GM21737 (cell line): ENCODE measurements around the gene EIF4E2.

Source experiments
- ATAC-seq: cut with Tn5 transposase; IDR thresholded peaks from one replicate; pipeline ENCODE4 v1.9.1; 2021; ENCODE audit warnings: mild to moderate bottlenecking, moderate library complexity; ENCODE audit not compliant: unreplicated experiment

The EIF4E2 gene

GRCh38 chr2:232537079-232537478, 13.4 kb upstream of the EIF4E2 start:
- no peak for ATAC-seq

- no peak for ATAC-seq
Observed at GRCh38 chr2:232537499-232537898, 13.0 kb upstream of the EIF4E2 start.

- ATAC-seq = no peak
Observed at GRCh38 chr2:232538671-232539070, 11.8 kb upstream of the EIF4E2 start.

- ATAC-seq = no peak
Observed at GRCh38 chr2:232539298-232540231, 10.9 kb upstream of the EIF4E2 start, which contains the start of gene CHRNG. TSS of gene CHRNG (plus strand) at chr2:232539692. CDS start at chr2:232539748, 56 bp downstream.

GRCh38 chr2:232540441-232541041, 9.9 kb upstream of the EIF4E2 start:
- no peak for ATAC-seq

DNA sequence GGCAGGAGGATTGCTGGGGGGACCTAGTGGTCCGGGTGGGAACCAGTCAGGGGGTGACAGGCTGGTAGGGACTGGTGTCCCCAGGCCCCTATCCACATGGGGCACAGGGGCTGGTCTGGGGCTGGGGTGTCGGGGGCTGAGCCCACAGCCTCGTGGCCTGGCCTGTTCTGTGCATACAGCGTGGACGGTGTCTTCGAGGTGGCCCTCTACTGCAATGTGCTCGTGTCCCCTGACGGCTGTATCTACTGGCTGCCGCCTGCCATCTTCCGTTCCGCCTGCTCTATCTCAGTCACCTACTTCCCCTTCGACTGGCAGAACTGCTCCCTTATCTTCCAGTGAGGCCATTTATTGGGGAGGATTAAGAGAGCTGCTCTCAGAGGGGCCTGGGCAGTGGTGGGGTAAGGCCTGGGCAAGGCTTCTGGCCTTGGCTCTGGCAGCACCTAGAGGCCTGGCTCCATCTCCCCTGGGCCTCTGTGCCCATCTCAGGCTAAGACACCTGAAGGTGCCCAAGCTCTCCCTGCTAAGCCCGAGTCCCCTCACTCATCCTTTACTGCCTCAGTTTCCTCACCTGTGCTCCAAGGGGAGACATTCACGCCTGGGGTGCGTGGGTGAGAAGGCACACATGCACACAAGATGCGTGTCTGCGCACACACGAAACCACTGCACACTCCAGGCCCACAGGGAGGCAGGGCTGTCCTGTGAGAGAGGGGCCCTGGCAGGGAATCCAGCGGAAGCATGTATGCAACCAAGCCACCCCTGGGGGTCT, 9.1 kb upstream of the EIF4E2 start:
- ATAC-seq = no peak

DNA sequence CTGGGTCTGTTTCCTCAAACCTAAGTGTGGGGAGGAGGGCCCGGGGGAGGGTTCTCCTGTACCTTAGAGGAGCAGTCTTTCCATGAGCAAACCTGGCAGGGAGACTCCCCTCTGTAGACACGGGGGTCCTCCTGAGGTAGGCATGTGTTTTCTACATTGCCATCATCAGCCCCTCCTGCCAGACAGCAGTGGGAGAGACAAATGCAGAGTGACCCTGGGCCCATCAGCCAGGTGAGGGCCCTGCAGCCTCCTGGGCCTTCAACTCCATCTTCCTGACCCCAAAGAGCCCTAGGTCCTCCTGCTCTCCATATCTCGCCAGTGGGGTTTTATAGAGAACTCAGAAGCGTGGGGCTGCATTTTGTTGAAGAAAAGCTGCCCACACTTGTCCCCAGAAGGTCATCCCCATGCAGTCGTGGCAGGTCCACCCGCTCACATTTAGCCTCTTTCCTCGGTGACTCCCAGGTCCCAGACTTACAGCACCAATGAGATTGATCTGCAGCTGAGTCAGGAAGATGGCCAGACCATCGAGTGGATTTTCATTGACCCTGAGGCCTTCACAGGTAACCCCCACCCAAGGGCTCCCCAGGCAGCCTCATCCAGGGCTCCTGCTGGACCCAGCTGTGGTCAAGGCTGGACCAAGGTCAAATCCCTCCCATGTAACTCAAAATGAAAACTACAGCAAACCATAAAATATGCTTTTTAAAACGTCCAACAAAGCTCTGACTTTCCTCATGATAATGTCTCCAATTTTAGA, 8.4 kb upstream of the EIF4E2 start:
- no peak for ATAC-seq

- ATAC-seq = no peak
Observed at GRCh38 chr2:232542715-232543467, 7.6 kb upstream of the EIF4E2 start.

GRCh38 chr2:232543491-232543890, 7.0 kb upstream of the EIF4E2 start:
- ATAC-seq = no peak

DNA sequence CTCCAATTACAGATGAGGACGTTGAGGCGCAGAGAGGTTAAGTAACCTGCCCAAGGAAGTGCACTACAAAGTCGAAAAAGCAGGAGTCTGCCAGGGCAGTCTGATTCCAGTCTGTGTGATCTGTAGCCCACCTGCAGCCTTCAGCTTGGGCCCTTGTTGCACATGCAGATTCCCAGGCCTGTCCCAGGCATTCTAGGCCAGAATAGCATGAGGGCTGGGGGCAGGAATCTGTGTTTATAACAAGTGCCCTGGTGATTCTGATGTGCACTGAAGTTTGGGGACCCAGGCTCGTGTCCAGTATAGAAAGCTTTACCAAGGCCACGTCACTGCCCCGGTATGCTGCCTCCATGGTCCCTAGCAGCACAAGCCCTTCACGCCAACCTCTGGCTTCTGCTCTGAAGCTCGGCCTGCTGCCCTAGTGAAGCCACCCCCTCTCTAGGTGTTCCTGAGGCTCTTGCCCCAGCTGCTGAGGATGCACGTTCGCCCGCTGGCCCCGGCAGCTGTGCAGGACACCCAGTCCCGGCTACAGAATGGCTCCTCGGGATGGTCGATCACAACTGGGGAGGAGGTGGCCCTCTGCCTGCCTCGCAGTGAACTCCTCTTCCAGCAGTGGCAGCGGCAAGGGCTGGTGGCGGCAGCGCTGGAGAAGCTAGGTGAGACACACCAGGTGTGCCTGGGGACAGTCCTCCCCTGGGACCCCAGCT, 6.4 kb upstream of the EIF4E2 start:
- no peak for ATAC-seq

DNA sequence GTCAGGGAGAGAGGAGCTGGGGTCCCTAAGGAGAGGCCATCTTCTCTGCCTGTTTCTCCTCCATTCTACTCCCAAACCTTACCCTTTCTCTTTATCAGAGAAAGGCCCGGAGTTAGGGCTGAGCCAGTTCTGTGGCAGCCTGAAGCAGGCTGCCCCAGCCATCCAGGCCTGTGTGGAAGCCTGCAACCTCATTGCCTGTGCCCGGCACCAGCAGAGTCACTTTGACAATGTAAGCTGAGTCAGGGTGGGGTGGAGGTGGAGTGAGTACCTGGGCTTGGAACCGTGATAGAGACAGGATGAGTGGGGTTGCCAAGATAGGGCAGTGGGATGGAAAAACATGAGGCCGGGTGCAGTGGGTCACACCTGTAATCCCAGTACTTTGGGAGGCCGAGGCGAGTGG, 5.8 kb upstream of the EIF4E2 start:
- no peak for ATAC-seq

DNA sequence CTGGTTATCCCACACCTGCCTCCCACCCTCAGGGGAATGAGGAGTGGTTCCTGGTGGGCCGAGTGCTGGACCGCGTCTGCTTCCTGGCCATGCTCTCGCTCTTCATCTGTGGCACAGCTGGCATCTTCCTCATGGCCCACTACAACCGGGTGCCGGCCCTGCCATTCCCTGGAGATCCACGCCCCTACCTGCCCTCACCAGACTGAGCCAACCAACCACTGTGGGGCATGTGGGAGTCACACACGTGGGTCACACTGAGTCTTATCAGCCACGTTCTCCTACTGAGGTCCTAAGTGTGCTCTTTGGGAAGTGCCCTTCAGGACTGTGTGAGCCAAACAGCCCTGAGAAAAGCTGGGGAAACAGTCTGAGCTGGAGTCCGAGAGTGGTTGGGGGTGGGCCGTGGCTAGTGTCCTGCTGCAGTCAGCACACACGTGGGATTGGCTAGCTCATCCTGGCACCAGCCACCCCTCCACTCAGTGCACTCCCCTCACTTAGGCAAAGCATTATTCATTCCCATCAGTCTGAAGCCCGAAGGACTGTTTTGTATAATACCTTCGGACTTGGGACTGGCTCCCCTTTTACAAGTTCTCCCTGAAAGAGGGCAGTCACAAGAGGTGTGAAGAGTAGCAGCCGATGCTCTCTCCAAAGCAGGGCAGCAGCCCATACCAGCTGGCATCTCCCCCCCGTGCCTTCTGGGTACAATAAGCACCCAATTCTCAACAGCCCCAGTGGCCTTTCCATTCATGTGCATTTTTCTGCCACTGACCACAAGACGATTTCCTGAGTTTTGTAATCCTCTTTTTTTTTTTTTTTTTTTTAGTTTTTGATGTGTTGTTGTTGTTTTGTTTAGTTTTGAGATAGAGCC, 4.7 kb upstream of the EIF4E2 start:
- no peak for ATAC-seq

DNA sequence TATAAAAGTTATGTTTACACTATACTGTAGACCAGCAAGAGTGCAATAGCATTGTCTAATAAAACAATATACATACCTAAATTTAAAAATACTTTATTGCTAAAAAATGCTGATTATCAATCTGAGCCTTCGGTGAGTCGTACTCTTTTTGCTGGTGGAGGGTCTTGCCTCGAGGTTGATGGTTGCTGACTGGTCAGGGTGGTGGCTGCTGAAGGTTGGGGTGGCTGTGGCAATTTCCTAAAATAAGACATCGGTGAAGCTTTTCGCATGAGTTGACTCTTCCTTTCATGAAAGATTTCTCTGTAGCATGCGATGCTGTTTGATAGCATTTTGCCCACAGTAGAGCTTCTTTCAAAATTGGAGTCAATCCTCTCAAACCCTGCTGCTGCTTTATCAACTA, 2.5 kb upstream of the EIF4E2 start:
- ATAC-seq = no peak

- ATAC-seq = no peak
Observed at GRCh38 chr2:232549655-232550353, 685 bp upstream of the EIF4E2 start.

DNA sequence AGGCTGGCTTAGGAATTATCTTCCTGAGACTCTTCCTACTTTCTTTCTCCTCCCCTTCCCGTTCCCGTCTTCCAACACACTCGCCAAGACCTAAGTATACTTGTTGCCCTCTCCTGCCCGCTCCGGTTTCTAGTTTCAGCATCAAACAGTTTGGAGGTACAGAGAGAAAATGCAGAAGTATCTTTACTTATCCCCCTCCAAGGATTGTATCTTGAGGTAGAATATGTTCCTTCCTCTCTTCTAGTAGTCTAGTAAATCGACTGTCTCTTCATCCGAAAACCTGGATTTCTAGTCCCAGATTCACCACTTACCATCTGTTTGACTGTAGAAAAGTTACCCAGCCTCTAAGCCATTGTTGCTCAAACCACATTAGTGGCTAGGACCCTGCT, 755 bp downstream of the EIF4E2 start:
- ATAC-seq = no peak

- no peak for ATAC-seq
Observed at GRCh38 chr2:232551776-232552175, 1.3 kb downstream of the EIF4E2 start.

DNA sequence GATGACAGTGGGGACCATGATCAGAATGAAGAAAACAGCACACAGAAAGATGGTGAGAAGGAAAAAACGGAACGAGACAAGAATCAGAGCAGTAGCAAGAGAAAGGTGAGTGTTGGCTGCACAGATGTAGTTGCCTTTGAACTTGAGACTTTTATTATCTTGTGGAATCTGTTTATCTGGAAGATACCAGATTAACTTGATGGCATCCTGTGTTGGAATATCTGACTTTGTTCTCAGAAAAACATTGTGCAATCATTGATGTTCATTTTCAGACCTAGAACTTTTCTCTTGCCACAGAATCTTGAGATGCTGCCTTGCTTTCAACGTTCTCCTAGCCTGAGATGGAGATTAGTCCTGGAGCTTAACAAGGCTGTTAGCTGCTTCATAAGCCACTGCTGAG, 5.9 kb downstream of the EIF4E2 start:
- no peak for ATAC-seq
